Measurements from ENCODE around the gene JSRP1.
A peak's percentile ranks its signal among the peaks of the same experiment; 100 is the strongest.
"Not testable (repeated sequence)": the region's sequence is repeated elsewhere in the genome, so short reads cannot be mapped to it uniquely, and the experiment has no call there.

JSRP1 gene

DNA sequence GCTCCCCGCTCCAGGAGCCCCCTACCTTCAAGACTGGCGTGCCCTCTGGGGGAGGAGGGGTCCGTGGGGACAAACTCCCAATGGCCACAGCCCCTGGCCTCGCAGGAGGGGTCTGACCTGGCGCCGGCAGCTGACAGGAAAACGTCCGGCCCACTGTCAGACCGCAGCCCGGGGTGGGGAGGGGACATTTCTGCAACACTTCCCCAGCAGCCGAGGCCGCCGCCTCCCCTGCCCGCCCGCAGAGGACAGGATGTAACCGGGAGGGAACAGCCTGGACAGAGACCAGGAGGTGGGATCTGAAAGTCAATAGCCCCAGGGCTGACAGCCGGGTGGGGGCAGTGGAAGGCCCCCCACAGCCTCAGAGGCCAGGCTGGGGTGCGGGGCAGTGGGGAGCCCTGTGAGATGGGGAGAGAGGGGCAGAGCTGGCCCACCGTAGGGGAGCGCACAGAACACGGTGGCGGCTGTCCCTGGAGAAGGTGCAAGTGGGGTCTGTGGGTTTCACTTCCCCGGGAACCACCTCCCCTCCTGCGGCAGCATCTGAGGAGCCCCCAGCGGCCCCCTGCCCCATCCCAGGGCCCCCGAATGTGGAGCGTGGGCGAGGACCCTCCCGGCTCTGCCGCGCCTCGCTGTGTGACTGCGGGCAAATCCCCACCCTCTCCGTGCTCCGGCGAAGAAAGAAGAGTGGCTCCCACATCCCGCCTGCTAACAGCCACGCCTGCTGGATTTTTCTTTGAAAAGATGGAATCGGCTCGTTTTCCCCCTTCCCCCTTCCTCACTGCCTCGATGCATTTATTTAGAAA lies 26.0 kb upstream of the JSRP1 start, which contains the start of gene PEAK3:
TSS of gene PEAK3 (minus strand) at position 114 of the 800 bp plus-strand sequence. CDS start 1,244 bp downstream, outside the sequence.
- peak; percentile 49 for DNase-seq

DNA sequence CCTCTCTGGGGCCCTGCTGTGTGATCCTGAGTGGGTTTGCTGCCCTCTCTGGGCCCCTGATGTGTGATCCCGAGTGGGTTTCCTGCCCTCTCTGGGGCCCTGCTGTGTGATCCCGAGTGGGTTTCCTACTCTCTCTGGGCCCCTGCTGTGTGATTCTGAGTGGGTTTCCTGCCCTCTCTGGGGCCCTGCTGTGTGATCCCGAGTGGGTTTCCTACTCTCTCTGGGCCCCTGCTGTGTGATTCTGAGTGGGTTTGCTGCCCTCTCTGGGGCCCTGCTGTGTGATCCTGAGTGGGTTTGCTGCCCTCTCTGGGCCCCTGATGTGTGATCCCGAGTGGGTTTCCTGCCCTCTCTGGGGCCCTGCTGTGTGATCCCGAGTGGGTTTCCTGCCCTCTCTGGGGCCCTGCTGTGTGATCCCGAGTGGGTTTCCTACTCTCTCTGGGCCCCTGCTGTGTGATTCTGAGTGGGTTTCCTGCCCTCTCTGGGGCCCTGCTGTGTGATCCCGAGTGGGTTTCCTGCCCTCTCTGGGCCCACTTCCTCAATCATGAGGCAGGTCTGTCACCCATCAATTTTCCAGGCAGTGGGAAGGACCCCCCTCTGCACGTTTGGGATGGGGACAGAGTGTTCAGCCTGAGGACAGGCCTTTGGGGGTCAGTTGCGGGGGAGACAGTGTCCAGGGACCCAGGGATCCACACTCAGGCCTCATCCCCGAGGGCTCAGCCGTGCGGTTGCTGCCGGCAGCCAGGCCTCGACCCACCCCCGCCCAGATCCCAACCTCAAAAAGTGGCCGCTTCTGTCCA lies 25.2 kb upstream of the JSRP1 start:
- not testable (repeated sequence) for DNase-seq

DNA sequence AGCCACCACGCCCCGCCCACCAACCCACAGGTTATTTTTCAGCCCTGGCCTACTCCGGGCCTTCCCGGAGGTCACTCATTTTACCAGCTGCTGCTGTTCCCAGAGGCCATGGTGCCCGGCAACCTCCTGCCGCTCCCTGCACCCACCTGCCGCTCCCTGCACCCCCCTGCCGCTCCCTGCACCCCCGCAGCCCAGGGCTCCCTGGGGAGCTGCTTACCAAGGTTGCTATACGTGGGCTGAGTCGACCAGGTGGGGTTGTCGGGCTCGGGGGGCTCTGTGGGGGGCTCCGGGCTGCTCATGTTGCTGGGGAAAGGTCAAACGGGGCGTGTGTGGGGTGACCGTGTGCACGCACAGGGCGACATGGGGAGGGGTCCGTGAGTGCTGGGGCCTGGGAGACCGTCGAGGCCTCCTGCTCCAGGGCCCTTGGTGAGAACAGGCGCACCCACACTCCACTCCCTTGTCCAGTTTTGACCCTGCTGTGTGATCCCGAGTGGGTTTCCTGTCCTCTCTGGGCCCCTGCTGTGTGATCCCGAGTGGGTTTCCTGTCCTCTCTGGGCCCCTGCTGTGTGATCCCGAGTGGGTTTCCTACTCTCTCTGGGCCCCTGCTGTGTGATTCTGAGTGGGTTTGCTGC lies 24.5 kb upstream of the JSRP1 start:
- no peak for DNase-seq

DNA sequence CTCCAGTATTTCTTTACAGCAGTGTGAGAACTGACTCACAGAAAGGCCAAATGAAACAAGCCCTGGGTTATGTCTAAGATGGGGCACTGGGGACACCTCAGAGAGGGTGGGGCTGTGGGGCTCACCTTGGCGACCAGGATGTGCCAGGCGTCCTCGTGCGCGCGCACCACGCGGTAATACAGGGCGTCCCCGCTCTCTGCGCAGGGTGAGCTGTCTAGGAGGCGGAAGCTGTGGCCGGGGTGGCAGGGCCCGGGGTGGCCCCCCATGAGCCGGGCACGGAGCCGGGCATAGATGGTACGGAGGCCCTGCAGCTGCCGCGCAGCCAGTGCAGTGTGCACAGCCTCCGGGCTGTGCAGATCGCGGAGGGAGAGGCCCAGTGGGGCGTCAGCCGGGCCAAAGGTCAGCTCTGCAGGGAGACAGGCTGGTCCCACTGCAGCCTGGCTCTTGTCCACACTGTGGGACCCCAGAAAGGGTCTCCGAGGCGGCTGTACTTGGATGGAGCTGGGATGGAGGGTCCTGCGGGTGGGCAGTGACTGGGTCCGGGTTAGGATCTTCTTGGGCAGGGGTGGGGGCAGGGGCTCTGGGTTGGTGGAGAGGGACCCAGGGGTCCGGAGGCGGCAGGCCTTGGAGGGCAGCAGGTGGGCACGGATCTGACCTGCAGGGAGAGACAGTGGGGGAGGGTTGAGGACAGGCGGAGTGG lies 22.4 kb upstream of the JSRP1 start:
- DNase-seq, result no peak

DNA sequence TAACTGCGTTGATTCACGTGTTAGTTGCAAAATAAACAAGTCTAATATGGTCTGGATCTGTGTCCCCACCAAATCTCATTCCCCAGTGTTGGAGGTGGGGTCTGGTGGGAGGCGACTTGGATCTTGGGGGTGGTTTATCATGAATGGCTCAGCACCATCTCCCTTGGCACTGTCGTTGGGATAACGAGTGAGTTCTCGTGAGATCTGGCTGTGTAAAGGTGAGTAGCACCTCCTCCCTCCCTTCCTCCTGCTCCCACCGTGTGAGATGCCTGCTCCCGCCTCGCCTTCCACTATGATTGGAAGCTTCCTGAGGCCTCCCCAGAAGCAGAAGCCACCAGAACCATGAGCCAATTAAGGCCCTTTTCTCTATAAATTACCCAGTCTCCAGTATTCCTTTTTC lies 20.9 kb upstream of the JSRP1 start:
- DNase-seq, result no peak

GRCh38 chr19:2276429-2276986 lies 20.3 kb upstream of the JSRP1 start:
- no peak for DNase-seq

GRCh38 chr19:2275588-2276428 lies 19.6 kb upstream of the JSRP1 start:
- DNase-seq, result no peak

DNA sequence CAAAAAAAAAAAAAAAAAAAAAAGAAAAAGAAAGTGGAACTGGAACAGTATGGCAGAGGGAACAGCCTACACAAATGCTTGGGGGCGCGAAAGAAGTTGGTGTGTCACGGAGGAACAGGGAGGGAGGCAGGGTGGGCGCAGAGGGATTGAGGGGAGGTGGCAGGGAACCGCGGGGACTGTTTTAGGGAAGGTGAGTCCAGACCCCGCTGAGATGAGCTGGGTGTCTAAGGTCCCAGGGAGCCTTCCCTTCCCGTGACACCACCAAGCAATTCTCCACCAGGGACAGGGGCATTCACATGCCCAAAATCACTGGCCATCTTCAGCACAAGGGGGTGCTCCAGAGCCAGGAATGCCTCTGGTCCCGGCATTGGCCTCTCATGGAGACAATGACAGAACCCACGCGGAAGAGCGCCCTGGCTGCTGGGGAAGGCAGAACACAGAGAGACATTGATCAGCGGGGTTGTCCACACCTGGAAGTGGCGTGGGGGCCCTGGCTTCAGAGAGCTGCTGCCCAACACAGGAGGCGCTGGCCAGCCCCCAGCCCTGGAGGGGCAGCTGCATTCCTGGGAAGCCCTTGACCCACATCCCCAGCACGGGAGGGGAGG lies 18.8 kb upstream of the JSRP1 start:
- peak; percentile 42 for DNase-seq

- no peak for DNase-seq
Observed at GRCh38 chr19:2274185-2274711, 18.0 kb upstream of the JSRP1 start.

GRCh38 chr19:2273356-2274184 lies 17.4 kb upstream of the JSRP1 start:
- DNase-seq, result peak; percentile 74

DNA sequence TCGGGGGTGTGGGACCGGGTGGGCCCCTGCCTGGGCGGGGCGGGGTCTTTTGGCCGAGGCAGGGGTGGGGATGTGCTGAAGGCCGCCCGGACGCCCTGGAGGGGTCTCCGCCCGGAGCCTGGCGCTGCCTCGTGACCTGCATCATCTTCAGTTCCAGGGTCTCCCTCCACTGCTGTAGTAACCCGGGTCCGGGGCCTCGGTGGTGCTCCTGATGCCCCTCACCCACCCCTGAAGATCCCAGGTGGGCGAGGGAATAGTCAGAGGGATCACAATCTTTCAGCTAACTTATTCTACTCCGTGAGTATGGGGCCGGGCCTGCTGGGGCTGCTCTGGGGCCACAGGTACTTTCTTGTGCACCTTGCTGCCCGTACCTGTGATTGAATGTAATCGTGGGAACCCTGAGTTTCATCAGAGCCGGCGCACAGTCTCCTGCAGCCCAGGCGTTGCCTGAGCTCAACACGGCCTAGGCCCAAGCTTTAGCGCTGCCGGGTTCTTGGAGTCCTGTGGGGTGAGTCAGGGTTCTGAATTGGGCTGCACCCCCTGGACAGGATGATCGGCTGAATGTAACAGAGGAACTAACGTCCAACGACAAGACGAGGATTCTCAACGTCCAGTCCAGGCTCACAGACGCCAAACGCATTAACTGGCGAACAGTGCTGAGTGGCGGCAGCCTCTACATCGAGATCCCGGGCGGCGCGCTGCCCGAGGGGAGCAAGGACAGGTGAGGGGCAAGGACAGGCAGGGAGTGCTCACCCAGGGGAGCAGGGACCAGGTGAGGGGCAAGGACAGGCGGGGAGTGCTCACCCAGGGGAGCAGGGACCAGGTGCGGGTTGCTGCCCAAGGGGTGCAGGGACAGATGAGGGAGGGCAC lies 15.3 kb upstream of the JSRP1 start:
- DNase-seq, result peak; percentile 21

DNA sequence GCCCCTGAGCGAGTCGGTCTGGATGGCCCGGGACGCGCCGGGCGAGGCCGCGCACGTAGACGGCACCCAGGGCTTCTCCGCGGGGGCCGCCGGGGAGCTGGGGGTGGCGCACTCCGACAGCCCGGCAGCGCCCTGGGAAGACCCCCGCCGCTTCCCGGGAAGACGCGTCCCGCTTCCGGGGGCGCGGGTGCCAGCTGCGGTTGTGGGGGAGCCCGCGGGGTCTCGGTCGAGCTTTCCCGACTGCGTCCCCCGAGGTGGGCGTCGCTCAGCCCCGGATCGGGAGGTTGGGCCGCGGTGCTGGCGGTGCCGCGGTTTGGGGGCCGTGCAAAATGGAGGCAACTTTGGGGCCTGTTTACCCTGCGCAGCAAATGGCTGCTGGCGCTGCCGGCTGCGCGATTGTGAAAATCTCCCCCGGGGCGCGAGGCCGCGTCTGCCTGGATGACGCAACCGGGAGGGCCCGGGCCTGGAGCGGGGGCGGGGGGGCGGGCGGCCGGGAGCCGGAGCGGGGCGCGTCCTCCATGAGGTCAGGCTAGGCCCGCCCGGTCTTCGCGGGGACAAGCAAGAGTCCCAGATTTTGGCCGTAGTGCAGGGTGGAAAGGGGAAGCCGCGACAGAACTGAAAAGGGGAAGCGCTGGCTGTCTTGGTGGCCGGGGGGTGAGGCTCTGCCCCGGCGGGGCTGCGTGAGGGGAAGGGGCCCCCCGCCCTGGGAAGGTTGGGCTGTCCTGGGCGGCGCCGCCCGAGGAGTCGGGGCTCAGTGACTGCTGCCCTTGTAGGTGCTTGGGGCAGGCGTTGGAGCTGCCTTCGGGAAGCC lies 14.4 kb upstream of the JSRP1 start:
- peak; percentile 62 for DNase-seq

- DNase-seq, result peak; percentile 40
Observed at GRCh38 chr19:2270157-2270422, 13.9 kb upstream of the JSRP1 start.

GRCh38 chr19:2269244-2270156 lies 13.3 kb upstream of the JSRP1 start:
- peak; percentile 100 for DNase-seq

GRCh38 chr19:2268861-2269243 lies 12.6 kb upstream of the JSRP1 start:
- no peak for DNase-seq

- no peak for DNase-seq
Observed at GRCh38 chr19:2268480-2268830, 12.2 kb upstream of the JSRP1 start.

All from activated gamma-delta T cell treated with Interleukin-2 at 50 U/mL for 16 hours (primary cell).